H9 (cell line): ENCODE measurements around the gene ULK3. TPM values are rescaled to one million over a fixed set of nuclear protein-coding genes. Genes with fewer than 3 reads are reported as not detected.

Experiments used
- DNase-seq: peaks from one replicate; pipeline ENCODE4 v3.0.0-alpha.2; 2017
- H2AFZ ChIP-seq: one replicate; pipeline ENCODE4 v1.6.1; 2013; ENCODE audit warnings: mild to moderate bottlenecking, low read length, control low read depth, moderate library complexity
- H2AK5ac ChIP-seq: 2 replicates; pipeline ENCODE4 v1.6.1; 2013; ENCODE audit warnings: low read length, control low read depth, mixed read lengths; ENCODE audit not compliant: insufficient read length
- H2BK120ac ChIP-seq: one replicate; pipeline ENCODE4 v1.6.1; 2013; ENCODE audit warnings: low read depth, mild to moderate bottlenecking, low read length, control low read depth, inconsistent platforms; ENCODE audit not compliant: poor library complexity, severe bottlenecking
- H2BK12ac ChIP-seq: 2 replicates; pipeline ENCODE4 v1.6.1; 2013; ENCODE audit warnings: low read length, control low read depth, mixed read lengths, low read depth; ENCODE audit not compliant: insufficient read length
- H2BK15ac ChIP-seq: 2 replicates; pipeline ENCODE4 v1.6.1; 2013; ENCODE audit warnings: low read depth, low read length, control low read depth
- H2BK20ac ChIP-seq: one replicate; pipeline ENCODE4 v1.6.1; 2013; ENCODE audit warnings: low read depth, mild to moderate bottlenecking, low read length, control low read depth, inconsistent platforms; ENCODE audit not compliant: poor library complexity, severe bottlenecking
- H2BK5ac ChIP-seq: 2 replicates; pipeline ENCODE4 v1.6.1; 2013; ENCODE audit warnings: low read length, control low read depth, mixed read lengths; ENCODE audit not compliant: insufficient read length
- H3K14ac ChIP-seq: 2 replicates; pipeline ENCODE4 v1.6.1; 2013; ENCODE audit warnings: low read length, control low read depth; ENCODE audit not compliant: insufficient read depth
- H3K18ac ChIP-seq: 2 replicates; pipeline ENCODE4 v1.6.1; 2013; ENCODE audit warnings: low read depth, mild to moderate bottlenecking, mixed read lengths, low read length, control low read depth; ENCODE audit not compliant: insufficient read length
- H3K23ac ChIP-seq: 2 replicates; pipeline ENCODE4 v1.6.1; 2013; ENCODE audit warnings: low read length, control low read depth, mixed read lengths, low read depth; ENCODE audit not compliant: insufficient read length
- H3K23me2 ChIP-seq: 2 replicates; pipeline ENCODE4 v1.6.1; 2013; ENCODE audit warnings: low read depth, mild to moderate bottlenecking, mixed read lengths, low read length, control low read depth; ENCODE audit not compliant: insufficient read length, poor library complexity, severe bottlenecking
- H3K27ac ChIP-seq: 2 replicates; pipeline ENCODE4 v1.5.1; 2013; ENCODE audit warnings: low read length, control low read depth, mixed read lengths, low read depth; ENCODE audit not compliant: insufficient read length
- H3K27me3 ChIP-seq: 2 replicates; pipeline ENCODE4 v1.6.1; 2013; ENCODE audit warnings: low read length, control low read depth, inconsistent platforms; ENCODE audit not compliant: insufficient read depth
- H3K4ac ChIP-seq: 2 replicates; pipeline ENCODE4 v1.6.1; 2013; ENCODE audit warnings: low read depth, mild to moderate bottlenecking, control low read depth, inconsistent platforms, low read length, moderate library complexity
- H3K4me1 ChIP-seq: 2 replicates; pipeline ENCODE4 v1.6.1; 2013; ENCODE audit warnings: low read length, control low read depth, inconsistent platforms; ENCODE audit not compliant: insufficient read depth
- H3K4me2 ChIP-seq: 2 replicates; pipeline ENCODE4 v1.6.1; 2013; ENCODE audit warnings: low read length, control low read depth, mixed read lengths; ENCODE audit not compliant: insufficient read length, insufficient read depth
- H3K56ac ChIP-seq: 2 replicates; pipeline ENCODE4 v1.6.1; 2013; ENCODE audit warnings: low read depth, mild to moderate bottlenecking, mixed read lengths, low read length, control low read depth; ENCODE audit not compliant: insufficient read length
- H3K79me1 ChIP-seq: 2 replicates; pipeline ENCODE4 v1.6.1; 2013; ENCODE audit warnings: low read depth, mild to moderate bottlenecking, moderate library complexity, low read length, control low read depth, inconsistent platforms; ENCODE audit not compliant: insufficient read depth, poor library complexity, severe bottlenecking
- H3K79me2 ChIP-seq: 2 replicates; pipeline ENCODE4 v1.6.1; 2013; ENCODE audit warnings: low read length, control low read depth, inconsistent platforms; ENCODE audit not compliant: insufficient read depth
- H3K9ac ChIP-seq: 2 replicates; pipeline ENCODE4 v1.6.1; 2013; ENCODE audit warnings: low read length, control low read depth, mixed read lengths; ENCODE audit not compliant: insufficient read length; ENCODE audit errors: extremely low read depth
- H3K9me3 ChIP-seq: one replicate; pipeline ENCODE4 v1.6.1; 2013; ENCODE audit warnings: low read depth, low read length, inconsistent platforms; ENCODE audit not compliant: control insufficient read depth
- H3T11ph ChIP-seq: one replicate; pipeline ENCODE4 v1.6.1; 2013; ENCODE audit warnings: mild to moderate bottlenecking, low read length, control low read depth, inconsistent platforms
- H4K20me1 ChIP-seq: one replicate; pipeline ENCODE4 v1.6.1; 2013; ENCODE audit not compliant: control insufficient read depth, insufficient read length, insufficient read depth
- H4K5ac ChIP-seq: 2 replicates; pipeline ENCODE4 v1.6.1; 2013; ENCODE audit warnings: low read depth, mild to moderate bottlenecking, mixed read lengths, low read length, control low read depth; ENCODE audit not compliant: insufficient read length
- H4K8ac ChIP-seq: replicated peaks from 2 replicates; pipeline ENCODE4 v1.6.1; 2013; ENCODE audit warnings: low read length, control low read depth, mixed read lengths, low read depth; ENCODE audit not compliant: insufficient read length
- H4K91ac ChIP-seq: 2 replicates; pipeline ENCODE4 v1.6.1; 2013; ENCODE audit warnings: low read depth, mild to moderate bottlenecking, moderate library complexity, mixed read lengths, low read length, control low read depth; ENCODE audit not compliant: insufficient read length
- H3K27ac Mint-ChIP-seq, 3 experiments: 2 replicates in 2 of 3; 3 replicates in 1 of 3; pipeline ENCODE4 v1.8.0; 2020 to 2021; ENCODE audit warnings: mixed read lengths in 3 of 3, mild to moderate bottlenecking in 1 of 3, moderate library complexity in 1 of 3
- H3K27me3 Mint-ChIP-seq: 2 replicates; pipeline ENCODE4 v1.8.0; 2021; ENCODE audit warnings: low read depth, mild to moderate bottlenecking, moderate library complexity, mixed read lengths
- H3K36me3 Mint-ChIP-seq, 3 experiments: 2 replicates in 2 of 3; 3 replicates in 1 of 3; pipeline ENCODE4 v1.8.0; 2020 to 2021; ENCODE audit warnings: low read depth in 3 of 3, mixed read lengths in 3 of 3; ENCODE audit not compliant: insufficient read depth in 1 of 3
- H3K4me1 Mint-ChIP-seq, 2 experiments: 2 replicates each; pipeline ENCODE4 v1.8.0; 2020; ENCODE audit warnings: mixed read lengths in 2 of 2
- H3K4me3 Mint-ChIP-seq, 2 experiments: 2 replicates in 1 of 2; 3 replicates in 1 of 2; pipeline ENCODE4 v1.8.0; 2020 to 2021; ENCODE audit warnings: mild to moderate bottlenecking in 2 of 2, mixed read lengths in 2 of 2, moderate library complexity in 1 of 2
- H3K9me3 Mint-ChIP-seq, 2 experiments: 2 replicates in 1 of 2; 3 replicates in 1 of 2; pipeline ENCODE4 v1.8.0; 2020; ENCODE audit warnings: mild to moderate bottlenecking in 2 of 2, mixed read lengths in 2 of 2, moderate library complexity in 1 of 2
- WGBS: extraction: QIAGEN DNeasy Blood & Tissue Kit; methylation state at CpG from one replicate; pipeline ENCODE4 v1.1.7; 2013; ENCODE audit warnings: missing lambda C conversion rate, low lambda C conversion rate, mixed read lengths; ENCODE audit not compliant: insufficient read length; ENCODE audit errors: extremely low coverage; 5-methylcytosine and 5-hydroxymethylcytosine counted together
- total RNA-seq: library from RNA; stranded (reverse); gene quantifications from 2 replicates; pipeline ENCODE4 v1.2.1, GENCODE V29; 2021
- TF ChIP-seq, protein P1 (sequence below): fragments of 200-600 bp; sonication (generic); conservative IDR thresholded peaks from 3 replicates; pipeline ENCODE4 v1.8.0; 2021; ENCODE audit warnings: antibody characterized with exemption, mild to moderate bottlenecking

The ULK3 gene
- total RNA-seq, 1 experiment from 2014 or later: 34.0 TPM

- Histone ChIP-seq H3K27ac (no peak overlapping the region), H3K79me1 (no peaks in the 10 kb centered on the region), H3K4ac (no peak overlapping the region), H4K5ac (no peak overlapping the region), H3K27me3 (no peaks in the 10 kb centered on the region), H2BK5ac (no peak overlapping the region), H3K56ac (no peak overlapping the region), H3K4me1 (no peaks in the 10 kb centered on the region), H3K9ac (no peak overlapping the region), H3K23me2 (no peaks in the 10 kb centered on the region), H3K23ac (no peak overlapping the region), H2AFZ (no peak overlapping the region), H3K9me3 (no peaks in the 10 kb centered on the region), H3K4me2 (no peak overlapping the region), H3T11ph (no peak overlapping the region), H3K14ac (no peak overlapping the region), H3K18ac (no peak overlapping the region), H4K91ac (no peak overlapping the region), H4K20me1 (no peaks in the 10 kb centered on the region), H2AK5ac (no peak overlapping the region), H2BK120ac (no peak overlapping the region), H4K8ac (no peak overlapping the region), H2BK20ac (no peak overlapping the region), H2BK15ac (no peak overlapping the region), H3K79me2 (no peaks in the 10 kb centered on the region), H2BK12ac (no peak overlapping the region)
- Mint-ChIP-seq H3K27me3 (no peaks in the 10 kb centered on the region), H3K9me3 (no peaks in the 10 kb centered on the region), H3K4me3 (no peak overlapping the region), H3K4me1 (no peaks in the 10 kb centered on the region), H3K36me3 (peaks cover 13 to 61% (median 46%) of the 10 kb centered on the region in 3 experiments), H3K27ac (no peak overlapping the region)
- TF ChIP-seq, protein P1, sequence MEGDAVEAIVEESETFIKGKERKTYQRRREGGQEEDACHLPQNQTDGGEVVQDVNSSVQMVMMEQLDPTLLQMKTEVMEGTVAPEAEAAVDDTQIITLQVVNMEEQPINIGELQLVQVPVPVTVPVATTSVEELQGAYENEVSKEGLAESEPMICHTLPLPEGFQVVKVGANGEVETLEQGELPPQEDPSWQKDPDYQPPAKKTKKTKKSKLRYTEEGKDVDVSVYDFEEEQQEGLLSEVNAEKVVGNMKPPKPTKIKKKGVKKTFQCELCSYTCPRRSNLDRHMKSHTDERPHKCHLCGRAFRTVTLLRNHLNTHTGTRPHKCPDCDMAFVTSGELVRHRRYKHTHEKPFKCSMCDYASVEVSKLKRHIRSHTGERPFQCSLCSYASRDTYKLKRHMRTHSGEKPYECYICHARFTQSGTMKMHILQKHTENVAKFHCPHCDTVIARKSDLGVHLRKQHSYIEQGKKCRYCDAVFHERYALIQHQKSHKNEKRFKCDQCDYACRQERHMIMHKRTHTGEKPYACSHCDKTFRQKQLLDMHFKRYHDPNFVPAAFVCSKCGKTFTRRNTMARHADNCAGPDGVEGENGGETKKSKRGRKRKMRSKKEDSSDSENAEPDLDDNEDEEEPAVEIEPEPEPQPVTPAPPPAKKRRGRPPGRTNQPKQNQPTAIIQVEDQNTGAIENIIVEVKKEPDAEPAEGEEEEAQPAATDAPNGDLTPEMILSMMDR: no peak
- WGBS: no CpG with 5 or more reads among the region's 4 CpGs
- DNase-seq: no peak
These were observed 7.4 kb upstream of the ULK3 start for GRCh38 chr15:74850393-74850792.
